Loucy (cell line): ENCODE data around the gene SHISA4.

Experiments used
- H2AFZ ChIP-seq: fragments of 200-600 bp; sonication (generic); 2 replicates; pipeline ENCODE4 v1.6.0; 2016; ENCODE audit warnings: antibody characterized with exemption, mild to moderate bottlenecking, low read length, moderate library complexity
- H3F3A ChIP-seq: fragments of 200-600 bp; 2 replicates; pipeline ENCODE4 v1.6.0; 2016; ENCODE audit warnings: antibody characterized with exemption, low read depth, mild to moderate bottlenecking
- H3K27me3 ChIP-seq: fragments of 200-600 bp; sonication (generic); 2 replicates; pipeline ENCODE4 v1.6.1; 2014; ENCODE audit warnings: low read length, mild to moderate bottlenecking; ENCODE audit not compliant: insufficient read depth, poor library complexity, severe bottlenecking
- H3K36me3 ChIP-seq: fragments of 200-600 bp; sonication (generic); 2 replicates; pipeline ENCODE4 v1.6.1; 2016; ENCODE audit warnings: low read length; ENCODE audit not compliant: insufficient read depth
- H3K4me1 ChIP-seq: fragments of 200-600 bp; sonication (generic); 2 replicates; pipeline ENCODE4 v1.5.1; 2014; ENCODE audit warnings: low read length, mild to moderate bottlenecking; ENCODE audit not compliant: insufficient read depth, poor library complexity, severe bottlenecking
- H3K4me2 ChIP-seq: fragments of 200-600 bp; sonication (generic); 2 replicates; pipeline ENCODE4 v1.6.0; 2014; ENCODE audit warnings: antibody characterized with exemption, low read length, low read depth, mild to moderate bottlenecking; ENCODE audit not compliant: poor library complexity, severe bottlenecking
- H3K4me3 ChIP-seq: fragments of 200-600 bp; sonication (generic); 2 replicates; pipeline ENCODE4 v1.5.1; 2014; ENCODE audit warnings: low read length, mild to moderate bottlenecking, mixed read lengths; ENCODE audit not compliant: poor library complexity, severe bottlenecking
- H3K79me2 ChIP-seq: fragments of 200-600 bp; sonication (generic); 2 replicates; pipeline ENCODE4 v1.6.1; 2014; ENCODE audit warnings: low read length; ENCODE audit not compliant: insufficient read depth
- H3K9ac ChIP-seq: fragments of 200-600 bp; sonication (generic); 2 replicates; pipeline ENCODE4 v1.6.0; 2014; ENCODE audit warnings: mild to moderate bottlenecking, low read depth, low read length, moderate library complexity; ENCODE audit not compliant: poor library complexity, severe bottlenecking
- H3K9me2 ChIP-seq: fragments of 200-600 bp; sonication (generic); replicated peaks from 2 replicates; pipeline ENCODE4 v1.6.1; 2016; ENCODE audit warnings: low read depth, low read length, mixed read lengths
- H3K9me3 ChIP-seq: fragments of 200-600 bp; sonication (generic); 2 replicates; pipeline ENCODE4 v1.6.1; 2014; ENCODE audit warnings: mild to moderate bottlenecking, antibody characterized with exemption, low read length, low read depth; ENCODE audit not compliant: insufficient read depth
- H4K20me1 ChIP-seq: fragments of 200-600 bp; sonication (generic); 2 replicates; pipeline ENCODE4 v1.6.0; 2014; ENCODE audit warnings: antibody characterized with exemption, low read length, mild to moderate bottlenecking; ENCODE audit not compliant: insufficient read depth, poor library complexity, severe bottlenecking
- EZH2phosphoT487 ChIP-seq: fragments of 200-600 bp; IDR thresholded peaks from 2 replicates; pipeline ENCODE4 v1.6.1; 2018; ENCODE audit warnings: antibody characterized with exemption, mild to moderate bottlenecking, moderate library complexity, borderline replicate concordance
- TF ChIP-seq, protein P1 (sequence below): fragments of 200-600 bp; sonication (generic); conservative IDR thresholded peaks from 2 replicates; pipeline ENCODE4 v1.5.1; 2014; ENCODE audit warnings: mild to moderate bottlenecking, antibody characterized with exemption, low read length

Gene SHISA4

DNA sequence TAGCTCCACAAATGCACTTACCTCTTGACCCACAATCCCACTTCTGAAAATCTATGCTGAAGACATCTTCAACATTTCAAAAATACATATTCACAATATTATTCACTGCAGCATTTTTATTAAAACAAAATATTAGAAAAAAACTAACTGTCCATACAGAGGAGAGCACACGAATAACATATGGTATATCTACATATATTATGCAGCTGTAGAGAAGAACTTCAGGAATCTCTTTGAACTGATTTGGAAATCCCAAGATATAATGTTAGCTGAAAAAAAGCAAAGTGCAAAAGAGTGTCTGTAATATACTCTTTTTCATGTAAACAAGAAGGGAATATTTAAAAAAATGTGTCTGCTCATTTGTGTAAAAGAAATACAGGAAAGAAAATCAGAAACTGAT lies 48.2 kb upstream of the SHISA4 start:
- H3K9ac ChIP-seq, result no peak overlapping the region
- no peaks in the 10 kb centered on the region for H3K27me3 ChIP-seq
- no peak overlapping the region for H3K4me3 ChIP-seq
- H2AFZ ChIP-seq, result no peak overlapping the region
- H4K20me1 ChIP-seq, result peaks cover 69% of the 10 kb centered on the region
- H3K9me3 ChIP-seq, result no peaks in the 10 kb centered on the region
- H3K4me2 ChIP-seq, result no peak overlapping the region
- peaks cover 97% of the 10 kb centered on the region for H3K79me2 ChIP-seq
- H3K4me1 ChIP-seq, result no peaks in the 10 kb centered on the region
- peaks cover 2% of the 10 kb centered on the region; the same call in 1 of the 2 replicates for H3K36me3 ChIP-seq
- no peaks in the 10 kb centered on the region for H3K9me2 ChIP-seq
- no peaks in the 10 kb centered on the region for H3F3A ChIP-seq
- TF ChIP-seq, protein P1, sequence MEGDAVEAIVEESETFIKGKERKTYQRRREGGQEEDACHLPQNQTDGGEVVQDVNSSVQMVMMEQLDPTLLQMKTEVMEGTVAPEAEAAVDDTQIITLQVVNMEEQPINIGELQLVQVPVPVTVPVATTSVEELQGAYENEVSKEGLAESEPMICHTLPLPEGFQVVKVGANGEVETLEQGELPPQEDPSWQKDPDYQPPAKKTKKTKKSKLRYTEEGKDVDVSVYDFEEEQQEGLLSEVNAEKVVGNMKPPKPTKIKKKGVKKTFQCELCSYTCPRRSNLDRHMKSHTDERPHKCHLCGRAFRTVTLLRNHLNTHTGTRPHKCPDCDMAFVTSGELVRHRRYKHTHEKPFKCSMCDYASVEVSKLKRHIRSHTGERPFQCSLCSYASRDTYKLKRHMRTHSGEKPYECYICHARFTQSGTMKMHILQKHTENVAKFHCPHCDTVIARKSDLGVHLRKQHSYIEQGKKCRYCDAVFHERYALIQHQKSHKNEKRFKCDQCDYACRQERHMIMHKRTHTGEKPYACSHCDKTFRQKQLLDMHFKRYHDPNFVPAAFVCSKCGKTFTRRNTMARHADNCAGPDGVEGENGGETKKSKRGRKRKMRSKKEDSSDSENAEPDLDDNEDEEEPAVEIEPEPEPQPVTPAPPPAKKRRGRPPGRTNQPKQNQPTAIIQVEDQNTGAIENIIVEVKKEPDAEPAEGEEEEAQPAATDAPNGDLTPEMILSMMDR, result no peak
- no peak for TF ChIP-seq EZH2phosphoT487

DNA sequence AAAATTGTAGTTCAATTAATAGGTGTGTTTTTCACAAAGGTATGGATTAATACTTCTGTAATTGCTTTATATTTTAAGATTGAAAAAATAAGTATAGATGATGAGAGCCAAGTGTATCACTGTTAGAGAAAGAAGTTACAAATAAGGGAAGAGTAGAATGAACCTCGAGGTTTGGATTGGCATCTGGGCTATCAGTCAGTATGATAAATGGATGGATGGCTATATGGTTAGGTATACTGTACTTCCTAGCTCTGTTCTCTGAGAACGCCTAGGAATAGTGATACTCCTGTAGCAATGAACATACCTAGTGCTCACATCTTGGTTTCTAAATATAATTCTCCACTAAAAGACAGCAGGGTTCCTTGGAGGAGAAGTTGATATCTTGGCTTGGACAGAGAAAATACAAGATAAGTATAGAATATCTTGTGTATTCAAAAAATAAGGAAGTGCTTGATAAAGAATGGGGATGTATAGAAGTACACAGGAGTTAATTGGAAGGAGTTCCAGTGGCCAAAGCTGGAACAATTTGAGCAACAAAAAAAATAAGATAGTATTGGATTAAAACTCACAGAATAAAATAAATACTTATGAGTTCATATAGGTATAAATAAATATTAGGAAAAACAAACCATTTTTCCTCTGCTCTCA lies 47.3 kb upstream of the SHISA4 start:
- H3K36me3 ChIP-seq, result no peaks in the 10 kb centered on the region; the same call in 1 of the 2 replicates
- H3K9me2 ChIP-seq, result no peaks in the 10 kb centered on the region

DNA sequence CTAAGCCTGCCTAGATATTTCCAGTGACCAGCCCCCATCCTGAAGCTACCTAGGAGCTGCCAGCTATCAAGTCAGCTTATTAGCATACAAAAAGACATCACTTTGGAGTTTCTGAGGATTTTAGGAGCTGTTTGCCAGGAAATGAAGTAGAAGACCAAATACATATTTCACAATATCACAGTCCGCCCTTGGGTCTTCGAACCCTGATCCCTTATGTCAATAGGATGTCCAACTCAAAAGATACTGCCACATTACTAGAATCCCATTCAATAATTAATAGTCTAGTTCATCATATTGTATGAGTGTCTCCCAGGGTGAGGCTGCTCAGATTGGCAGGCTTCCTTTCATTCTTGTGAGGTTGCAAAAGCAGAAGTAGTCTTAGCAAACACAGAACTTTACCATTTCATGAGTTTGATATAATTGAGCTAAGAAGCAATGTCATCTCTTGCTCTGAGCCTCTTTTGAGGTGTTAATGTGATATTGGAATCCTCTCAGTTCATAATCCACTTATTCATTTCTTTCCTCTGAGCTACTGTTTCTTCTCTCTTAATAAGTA lies 46.1 kb upstream of the SHISA4 start:
- H3K4me2 ChIP-seq, result no peak overlapping the region
- no peak overlapping the region for H3K9ac ChIP-seq
- peaks cover 97% of the 10 kb centered on the region for H3K79me2 ChIP-seq

More for the DNA sequence above, 47.3 kb upstream of the SHISA4 start:
- H2AFZ ChIP-seq, result no peak overlapping the region
- H3K4me2 ChIP-seq, result no peak overlapping the region
- H3K4me3 ChIP-seq, result no peak overlapping the region
- no peak overlapping the region for H3K9ac ChIP-seq
- no peaks in the 10 kb centered on the region for H3K4me1 ChIP-seq
- peaks cover 66% of the 10 kb centered on the region for H4K20me1 ChIP-seq
- peaks cover 97% of the 10 kb centered on the region for H3K79me2 ChIP-seq
- H3K27me3 ChIP-seq, result no peaks in the 10 kb centered on the region
- no peaks in the 10 kb centered on the region for H3K9me3 ChIP-seq
- H3F3A ChIP-seq, result no peaks in the 10 kb centered on the region
- TF ChIP-seq, protein P1, result no peak
- no peak for TF ChIP-seq EZH2phosphoT487

More for the DNA sequence above, 46.1 kb upstream of the SHISA4 start:
- TF ChIP-seq, protein P1, result no peak
- no peak for TF ChIP-seq EZH2phosphoT487
- Histone ChIP-seq H4K20me1 (peaks cover 55% of the 10 kb centered on the region), H3K4me3 (no peak overlapping the region), H2AFZ (no peak overlapping the region), H3K27me3 (no peaks in the 10 kb centered on the region), H3F3A (no peaks in the 10 kb centered on the region), H3K4me1 (no peaks in the 10 kb centered on the region), H3K9me2 (no peaks in the 10 kb centered on the region), H3K36me3 (peaks cover 9% of the 10 kb centered on the region; the same call in 1 of the 2 replicates), H3K9me3 (no peaks in the 10 kb centered on the region)
